Trophoblast cell (in vitro differentiated cells and primary cell): ENCODE data around the gene ARIH2.

Source experiments
- DNase-seq, 2 donors: peaks; one replicate each; pipeline ENCODE4 v3.0.0-alpha.2; 2016
- H2AFZ ChIP-seq: 2 replicates; pipeline ENCODE4 v1.6.1; 2013; ENCODE audit warnings: low read length, moderate library complexity, mild to moderate bottlenecking; ENCODE audit not compliant: insufficient read depth, poor library complexity
- H2AK5ac ChIP-seq: 2 replicates; pipeline ENCODE4 v1.6.1; 2013; ENCODE audit warnings: mild to moderate bottlenecking, low read length
- H2BK120ac ChIP-seq: 2 replicates; pipeline ENCODE4 v1.6.1; 2013; ENCODE audit warnings: low read length, mild to moderate bottlenecking, moderate library complexity; ENCODE audit not compliant: insufficient read depth, poor library complexity
- H2BK12ac ChIP-seq: 2 replicates; pipeline ENCODE4 v1.6.1; 2013; ENCODE audit warnings: mild to moderate bottlenecking, low read length, moderate library complexity
- H2BK5ac ChIP-seq: 2 replicates; pipeline ENCODE4 v1.6.1; 2013; ENCODE audit warnings: low read length, low read depth, moderate library complexity, mild to moderate bottlenecking; ENCODE audit not compliant: poor library complexity
- H3K14ac ChIP-seq: 2 replicates; pipeline ENCODE4 v1.6.1; 2013; ENCODE audit warnings: mild to moderate bottlenecking, low read length
- H3K18ac ChIP-seq: 2 replicates; pipeline ENCODE4 v1.6.1; 2013; ENCODE audit warnings: mild to moderate bottlenecking, low read length
- H3K23ac ChIP-seq: 2 replicates; pipeline ENCODE4 v1.6.1; 2013; ENCODE audit warnings: low read length
- H3K27ac ChIP-seq: 2 replicates; pipeline ENCODE4 v1.5.1; 2013; ENCODE audit warnings: low read depth, mild to moderate bottlenecking, inconsistent platforms, low read length, moderate library complexity
- H3K27me3 ChIP-seq: 2 replicates; pipeline ENCODE4 v1.6.1; 2013; ENCODE audit warnings: inconsistent platforms, mild to moderate bottlenecking, low read length, moderate library complexity; ENCODE audit not compliant: insufficient read depth
- H3K36me3 ChIP-seq, 2 experiments: 1 replicate in 1 of 2; 2 replicates in 1 of 2; pipeline ENCODE4 v1.6.1; 2013; ENCODE audit warnings: low read length in 2 of 2, mild to moderate bottlenecking in 2 of 2, moderate library complexity in 1 of 2; ENCODE audit not compliant: insufficient read depth in 2 of 2, control insufficient read depth in 1 of 2
- H3K4ac ChIP-seq: 2 replicates; pipeline ENCODE4 v1.6.1; 2013; ENCODE audit warnings: low read depth, mild to moderate bottlenecking, low read length, moderate library complexity
- H3K4me1 ChIP-seq, 2 experiments: 1 replicate in 1 of 2; 2 replicates in 1 of 2; pipeline ENCODE4 v1.6.1; 2013; ENCODE audit warnings: low read length in 2 of 2, mild to moderate bottlenecking in 2 of 2, moderate library complexity in 1 of 2; ENCODE audit not compliant: insufficient read depth in 2 of 2, control insufficient read depth in 1 of 2
- H3K4me2 ChIP-seq: 2 replicates; pipeline ENCODE4 v1.6.1; 2013; ENCODE audit warnings: inconsistent platforms, mild to moderate bottlenecking, low read length, moderate library complexity
- H3K4me3 ChIP-seq: 2 replicates; pipeline ENCODE4 v1.5.1; 2013; ENCODE audit warnings: mild to moderate bottlenecking, low read depth, low read length, inconsistent platforms
- H3K79me1 ChIP-seq: one replicate; pipeline ENCODE4 v1.6.1; 2013; ENCODE audit warnings: low read length
- H3K79me2 ChIP-seq: 2 replicates; pipeline ENCODE4 v1.6.1; 2013; ENCODE audit warnings: low read length, mild to moderate bottlenecking; ENCODE audit not compliant: control insufficient read depth, insufficient read depth, poor library complexity
- H3K9ac ChIP-seq: 2 replicates; pipeline ENCODE4 v1.6.1; 2013; ENCODE audit warnings: mild to moderate bottlenecking, low read length
- H3K9me3 ChIP-seq: 2 replicates; pipeline ENCODE4 v1.6.1; 2013; ENCODE audit warnings: low read depth, mild to moderate bottlenecking, control low read depth, inconsistent platforms, low read length; ENCODE audit not compliant: insufficient read depth
- H4K12ac ChIP-seq: 2 replicates; pipeline ENCODE4 v1.6.1; 2013; ENCODE audit warnings: low read depth, mild to moderate bottlenecking, low read length, moderate library complexity
- H4K8ac ChIP-seq: 2 replicates; pipeline ENCODE4 v1.6.1; 2013; ENCODE audit warnings: low read depth, mild to moderate bottlenecking, low read length, moderate library complexity
- H4K91ac ChIP-seq: one replicate; pipeline ENCODE4 v1.6.1; 2013; ENCODE audit warnings: low read depth, mild to moderate bottlenecking, low read length, moderate library complexity
- WGBS: extraction: QIAGEN DNeasy Blood & Tissue Kit; methylation state at CpG from one replicate; pipeline ENCODE4 v1.1.7; 2013; ENCODE audit warnings: missing lambda C conversion rate; ENCODE audit not compliant: insufficient read length, insufficient coverage; ENCODE audit errors: extremely low coverage; 5-methylcytosine and 5-hydroxymethylcytosine counted together

Gene ARIH2

GRCh38 chr3:48926425-48927392, 8.1 kb downstream of the ARIH2 start:
- H3K4me3 ChIP-seq, result no peak overlapping the region
- H3K27ac ChIP-seq, result no peak overlapping the region
- H3K18ac ChIP-seq, result no peak overlapping the region
- peaks cover 28 to 31% of the 10 kb centered on the region in 2 experiments for H3K36me3 ChIP-seq
- no peaks in the 10 kb centered on the region for H3K27me3 ChIP-seq
- H4K12ac ChIP-seq, result no peak overlapping the region
- H3K4me1 ChIP-seq, result peaks cover 2 to 3% of the 10 kb centered on the region in 2 experiments
- no CpG with 5 or more reads among the region's 11 CpGs for WGBS
- H4K8ac ChIP-seq, result no peak overlapping the region
- H3K9ac ChIP-seq, result no peak overlapping the region
- H2AK5ac ChIP-seq, result no peak overlapping the region
- H3K14ac ChIP-seq, result no peak overlapping the region
- no peak overlapping the region for H2AFZ ChIP-seq
- no peak overlapping the region for H2BK120ac ChIP-seq
- H3K4ac ChIP-seq, result peak overlapping the region; percentile 36
- no peaks in the 10 kb centered on the region for H3K79me1 ChIP-seq
- no peak for DNase-seq
- H3K4me2 ChIP-seq, result no peak overlapping the region
- no peak overlapping the region for H4K91ac ChIP-seq
- H3K23ac ChIP-seq, result no peak overlapping the region
- H3K79me2 ChIP-seq, result peaks cover 3% of the 10 kb centered on the region
- no peak overlapping the region for H2BK5ac ChIP-seq
- H2BK12ac ChIP-seq, result no peak overlapping the region
- no peaks in the 10 kb centered on the region for H3K9me3 ChIP-seq

GRCh38 chr3:48927928-48928327, 9.3 kb downstream of the ARIH2 start:
- H2AK5ac ChIP-seq, result no peak overlapping the region
- no peak overlapping the region for H3K27ac ChIP-seq
- no peaks in the 10 kb centered on the region for H3K79me1 ChIP-seq
- WGBS, result no CpG with 5 or more reads among the region's 2 CpGs
- H3K4me1 ChIP-seq, result peaks cover 2 to 3% of the 10 kb centered on the region in 2 experiments
- no peak overlapping the region for H3K18ac ChIP-seq
- H4K12ac ChIP-seq, result no peak overlapping the region
- H2BK120ac ChIP-seq, result no peak overlapping the region
- H4K91ac ChIP-seq, result no peak overlapping the region
- no peak for DNase-seq
- no peak overlapping the region for H2BK12ac ChIP-seq
- no peak overlapping the region for H3K23ac ChIP-seq
- H3K4me3 ChIP-seq, result no peak overlapping the region
- no peak overlapping the region for H2AFZ ChIP-seq
- H3K27me3 ChIP-seq, result no peaks in the 10 kb centered on the region
- no peak overlapping the region for H3K4me2 ChIP-seq
- no peaks in the 10 kb centered on the region for H3K9me3 ChIP-seq
- no peak overlapping the region for H2BK5ac ChIP-seq
- H3K79me2 ChIP-seq, result peaks cover 3% of the 10 kb centered on the region
- peaks cover 30 to 34% of the 10 kb centered on the region in 2 experiments for H3K36me3 ChIP-seq
- no peak overlapping the region for H3K9ac ChIP-seq
- no peak overlapping the region for H3K4ac ChIP-seq
- H4K8ac ChIP-seq, result no peak overlapping the region
- H3K14ac ChIP-seq, result no peak overlapping the region

GRCh38 chr3:48928679-48929078, 10.0 kb downstream of the ARIH2 start:
- no peak overlapping the region for H3K9ac ChIP-seq
- no peak overlapping the region for H4K8ac ChIP-seq
- H3K14ac ChIP-seq, result no peak overlapping the region
- H4K12ac ChIP-seq, result no peak overlapping the region
- no peaks in the 10 kb centered on the region for H3K27me3 ChIP-seq
- H2AFZ ChIP-seq, result no peak overlapping the region
- WGBS, result no CpG with 5 or more reads among the region's 1 CpG
- H2BK120ac ChIP-seq, result no peak overlapping the region
- H2AK5ac ChIP-seq, result no peak overlapping the region
- no peak overlapping the region for H2BK5ac ChIP-seq
- no peak overlapping the region for H3K4me2 ChIP-seq
- H3K23ac ChIP-seq, result no peak overlapping the region
- no peak overlapping the region for H3K4me3 ChIP-seq
- H3K79me2 ChIP-seq, result peaks cover 3% of the 10 kb centered on the region
- H3K79me1 ChIP-seq, result no peaks in the 10 kb centered on the region
- H3K4ac ChIP-seq, result peak overlapping the region; percentile 66
- no peak overlapping the region for H3K18ac ChIP-seq
- no peak for DNase-seq
- no peak overlapping the region for H3K27ac ChIP-seq
- peaks cover 2 to 3% of the 10 kb centered on the region in 2 experiments for H3K4me1 ChIP-seq
- H3K36me3 ChIP-seq, result peaks cover 35 to 37% of the 10 kb centered on the region in 2 experiments
- H2BK12ac ChIP-seq, result no peak overlapping the region
- H4K91ac ChIP-seq, result no peak overlapping the region
- H3K9me3 ChIP-seq, result no peaks in the 10 kb centered on the region

- no CpG with 5 or more reads among the region's 3 CpGs for WGBS
- Histone ChIP-seq H3K4ac (no peak overlapping the region), H3K27ac (no peak overlapping the region), H3K14ac (no peak overlapping the region), H3K36me3 (peaks cover 28 to 33% of the 10 kb centered on the region in 2 experiments), H2BK12ac (no peak overlapping the region), H4K12ac (no peak overlapping the region), H3K4me3 (no peak overlapping the region), H3K9ac (no peak overlapping the region), H3K79me1 (no peaks in the 10 kb centered on the region), H2BK120ac (no peak overlapping the region), H3K4me1 (peaks cover 2 to 3% of the 10 kb centered on the region in 2 experiments), H3K4me2 (no peak overlapping the region), H2AK5ac (no peak overlapping the region), H3K18ac (no peak overlapping the region), H2AFZ (no peak overlapping the region), H4K8ac (no peak overlapping the region), H2BK5ac (no peak overlapping the region), H4K91ac (no peak overlapping the region), H3K27me3 (no peaks in the 10 kb centered on the region), H3K9me3 (no peaks in the 10 kb centered on the region), H3K23ac (no peak overlapping the region), H3K79me2 (peaks cover 3% of the 10 kb centered on the region)
- peak in 1 of 2 donors; percentile 54 for DNase-seq
These were observed 10.9 kb downstream of the ARIH2 start for GRCh38 chr3:48929358-48930035.
